ENCODE results near the gene ATXN2.
"Not testable (repeated sequence)": the region's sequence is repeated elsewhere in the genome, so short reads cannot be mapped to it uniquely, and the experiment has no call there.

Gene ATXN2

DNA sequence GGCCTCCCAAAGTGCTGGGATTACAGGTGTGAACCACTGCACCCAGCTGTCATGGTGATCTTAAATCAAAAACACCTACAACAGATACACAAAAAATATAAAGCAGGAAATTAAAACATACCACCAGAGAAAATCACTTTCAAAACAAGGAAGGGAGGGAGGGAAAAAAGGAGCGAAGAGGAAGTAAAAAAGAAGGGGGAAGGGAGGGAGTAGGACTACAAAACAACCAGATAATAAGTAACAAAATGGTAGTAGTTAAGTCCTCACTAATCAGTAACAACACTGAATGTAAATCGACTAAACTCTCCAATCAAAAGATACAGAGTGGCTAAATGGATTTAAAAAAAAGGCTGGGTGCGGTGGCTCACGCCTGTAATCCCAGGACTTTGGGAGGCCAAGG, 104.4 kb downstream of the ATXN2 start:
- no peak for DNase-seq (ENCODE audit: low read depth)
- TF ChIP-seq, protein P1, sequence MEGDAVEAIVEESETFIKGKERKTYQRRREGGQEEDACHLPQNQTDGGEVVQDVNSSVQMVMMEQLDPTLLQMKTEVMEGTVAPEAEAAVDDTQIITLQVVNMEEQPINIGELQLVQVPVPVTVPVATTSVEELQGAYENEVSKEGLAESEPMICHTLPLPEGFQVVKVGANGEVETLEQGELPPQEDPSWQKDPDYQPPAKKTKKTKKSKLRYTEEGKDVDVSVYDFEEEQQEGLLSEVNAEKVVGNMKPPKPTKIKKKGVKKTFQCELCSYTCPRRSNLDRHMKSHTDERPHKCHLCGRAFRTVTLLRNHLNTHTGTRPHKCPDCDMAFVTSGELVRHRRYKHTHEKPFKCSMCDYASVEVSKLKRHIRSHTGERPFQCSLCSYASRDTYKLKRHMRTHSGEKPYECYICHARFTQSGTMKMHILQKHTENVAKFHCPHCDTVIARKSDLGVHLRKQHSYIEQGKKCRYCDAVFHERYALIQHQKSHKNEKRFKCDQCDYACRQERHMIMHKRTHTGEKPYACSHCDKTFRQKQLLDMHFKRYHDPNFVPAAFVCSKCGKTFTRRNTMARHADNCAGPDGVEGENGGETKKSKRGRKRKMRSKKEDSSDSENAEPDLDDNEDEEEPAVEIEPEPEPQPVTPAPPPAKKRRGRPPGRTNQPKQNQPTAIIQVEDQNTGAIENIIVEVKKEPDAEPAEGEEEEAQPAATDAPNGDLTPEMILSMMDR (IDR thresholded peaks at IDR 0.05; ENCODE audit: control insufficient read depth, extremely low read depth, insufficient read depth), result no peak

DNA sequence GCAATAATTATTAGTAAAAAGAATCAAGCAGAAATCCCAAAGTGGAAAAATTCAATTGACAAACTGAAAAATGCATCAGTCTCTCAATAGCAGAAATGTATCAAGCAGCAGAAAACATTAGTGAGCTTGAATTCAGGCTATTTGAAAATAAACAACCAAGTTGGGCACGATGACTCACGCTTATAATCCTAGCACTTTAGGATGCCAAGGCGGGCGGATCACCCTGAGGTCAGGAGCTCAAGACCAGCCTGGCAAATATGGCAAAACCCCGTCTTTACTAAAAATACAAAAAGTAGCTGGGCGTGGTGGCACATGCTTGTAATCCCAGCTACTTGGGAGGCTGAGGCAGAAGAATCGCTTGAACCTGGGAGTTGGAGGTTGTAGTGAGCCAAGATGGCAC, 106.1 kb downstream of the ATXN2 start:
- not testable (repeated sequence) for H3K4me3 ChIP-seq (ENCODE audit: low read depth, low read length); DNase-seq (ENCODE audit: low read depth)

More for the DNA sequence above, 104.4 kb downstream of the ATXN2 start:
- H3K4me3 ChIP-seq (ENCODE audit: low read depth, low read length), result no peak overlapping the region

DNA sequence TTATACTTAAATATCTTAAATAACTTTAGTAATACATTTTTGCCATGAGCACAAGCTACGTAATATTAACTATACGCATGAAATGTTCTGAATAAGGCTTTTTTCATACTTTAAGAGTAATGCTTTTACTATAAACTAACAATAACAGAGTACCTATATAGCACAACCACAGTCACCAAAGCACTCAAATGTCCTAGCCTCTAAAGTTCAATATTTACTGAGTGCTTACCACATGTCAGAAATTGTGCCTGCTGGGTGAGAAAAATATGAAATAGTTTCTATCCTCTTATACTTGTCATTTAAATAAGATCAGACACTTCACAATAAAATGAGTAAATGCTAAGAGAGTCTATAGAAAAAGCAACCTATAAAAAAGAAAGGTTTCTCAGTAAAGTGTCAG, 110.3 kb downstream of the ATXN2 start:
- TF ChIP-seq, protein P1 (IDR thresholded peaks at IDR 0.05; ENCODE audit: control insufficient read depth, extremely low read depth, insufficient read depth), result no peak
- no peak for DNase-seq (ENCODE audit: low read depth)
- H3K4me3 ChIP-seq (ENCODE audit: low read depth, low read length), result no peak overlapping the region

DNA sequence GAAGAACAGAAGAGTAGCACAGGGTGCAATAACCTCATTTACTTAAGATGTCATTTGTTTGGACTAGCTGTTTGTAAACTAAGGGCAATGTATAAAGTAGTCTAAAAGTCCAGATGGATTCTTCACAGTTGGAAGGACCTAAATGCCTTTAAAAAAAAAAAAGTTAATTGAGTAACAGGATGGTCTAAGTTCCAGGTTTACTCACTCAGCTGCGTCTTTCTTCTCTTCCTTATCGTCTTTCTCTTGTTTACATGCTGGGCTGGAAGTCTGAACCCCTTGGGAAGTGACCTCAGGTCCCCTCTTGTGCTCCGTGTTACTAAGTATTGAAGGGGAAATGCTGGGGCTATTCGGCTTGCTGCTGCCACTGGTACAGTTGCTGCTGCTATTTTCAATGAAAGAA, 110.8 kb downstream of the ATXN2 start:
- TF ChIP-seq, protein P1 (IDR thresholded peaks at IDR 0.05; ENCODE audit: control insufficient read depth, extremely low read depth, insufficient read depth), result no peak
- no peak for DNase-seq (ENCODE audit: low read depth)
- no peak overlapping the region for H3K4me3 ChIP-seq (ENCODE audit: low read depth, low read length)

DNA sequence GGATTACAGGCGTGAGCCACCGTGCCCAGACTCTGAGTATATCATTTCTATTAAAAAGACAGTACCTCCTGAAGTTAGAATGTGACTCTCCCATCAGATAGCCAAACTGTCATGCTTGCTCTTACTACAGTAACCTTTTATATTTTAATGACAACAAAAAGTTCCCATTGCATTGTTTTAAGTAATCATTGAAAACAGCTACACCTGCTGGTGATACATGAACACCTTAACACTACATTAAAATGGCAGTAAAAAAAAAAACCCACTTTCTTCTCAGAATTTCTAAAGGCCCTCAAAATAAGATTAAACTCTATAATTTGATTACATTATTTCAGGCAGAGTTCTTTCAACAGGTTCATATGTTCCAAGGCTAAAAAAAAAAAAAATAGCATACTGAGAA, 116.7 kb downstream of the ATXN2 start:
- no peak for DNase-seq (ENCODE audit: low read depth)
- H3K4me3 ChIP-seq (ENCODE audit: low read depth, low read length), result no peak overlapping the region
- TF ChIP-seq, protein P1 (IDR thresholded peaks at IDR 0.05; ENCODE audit: control insufficient read depth, extremely low read depth, insufficient read depth), result peak; percentile 36; the same call in 1 of the 2 replicates

DNA sequence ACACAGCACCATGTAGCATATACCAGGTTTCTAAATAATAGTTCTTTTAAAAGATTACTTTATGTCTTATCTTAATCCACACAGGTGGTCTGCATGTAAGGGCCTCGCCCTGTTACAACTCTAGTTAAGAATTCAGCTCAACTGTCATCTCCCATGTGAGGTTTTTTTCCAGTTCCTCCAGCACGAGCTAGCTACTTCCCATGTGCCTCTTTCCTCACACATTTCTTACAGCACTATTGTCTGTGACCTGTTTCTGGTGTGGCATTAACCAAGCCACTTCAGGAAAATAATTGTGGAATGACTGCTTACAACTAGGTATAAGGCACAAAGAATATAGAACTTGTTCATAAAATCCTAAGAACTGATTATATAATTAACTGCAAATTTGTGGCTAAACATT, 127.9 kb downstream of the ATXN2 start:
- TF ChIP-seq, protein P1 (IDR thresholded peaks at IDR 0.05; ENCODE audit: control insufficient read depth, extremely low read depth, insufficient read depth), result no peak
- DNase-seq (ENCODE audit: low read depth), result no peak
- no peak overlapping the region for H3K4me3 ChIP-seq (ENCODE audit: low read depth, low read length)

DNA sequence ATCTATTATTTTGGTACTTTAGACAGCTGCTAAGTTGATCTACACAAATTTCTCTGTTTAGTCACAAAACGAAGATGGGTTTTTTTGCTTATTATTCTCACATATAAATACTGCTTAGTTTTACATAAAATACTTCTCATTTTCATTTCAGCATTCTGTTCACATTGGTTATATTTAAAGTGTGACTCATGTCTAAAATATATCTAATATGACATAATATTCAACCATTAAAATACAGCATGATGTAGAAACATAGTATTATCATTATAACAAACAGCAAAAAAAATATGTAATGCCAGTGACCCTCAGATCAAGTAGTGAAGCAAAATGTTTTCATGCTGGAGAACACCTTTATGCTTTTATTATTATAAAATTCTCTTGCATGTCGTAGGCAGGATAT, 129.7 kb downstream of the ATXN2 start:
- no peak for DNase-seq (ENCODE audit: low read depth)
- TF ChIP-seq, protein P1 (IDR thresholded peaks at IDR 0.05; ENCODE audit: control insufficient read depth, extremely low read depth, insufficient read depth), result no peak
- H3K4me3 ChIP-seq (ENCODE audit: low read depth, low read length), result no peak overlapping the region

All from LNCaP clone FGC (cell line).